ENCODE results near the gene SMC4.
A peak's percentile ranks its signal among the peaks of the same experiment; 100 is the strongest.

SMC4 gene

DNA sequence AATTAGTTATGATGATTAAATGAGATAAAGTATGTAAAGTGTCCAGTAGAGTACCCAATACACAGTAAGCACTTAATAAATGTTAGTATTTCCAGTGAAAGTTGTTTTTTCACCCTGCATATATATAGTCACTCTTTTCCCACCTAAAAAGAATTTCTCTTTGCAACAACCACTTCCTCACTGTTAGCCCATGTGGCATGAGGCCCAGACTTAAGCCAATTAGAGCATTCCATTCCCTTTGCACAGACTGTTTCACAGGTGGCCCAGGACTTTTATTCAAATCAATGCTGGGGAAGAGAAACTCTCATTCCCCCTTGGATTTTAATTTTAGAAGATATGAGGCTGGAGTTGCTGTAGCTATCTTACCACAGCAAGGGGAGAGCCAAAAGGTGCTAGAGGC lies 4.2 kb upstream of the SMC4 start:
- DNase-seq, result no peak

DNA sequence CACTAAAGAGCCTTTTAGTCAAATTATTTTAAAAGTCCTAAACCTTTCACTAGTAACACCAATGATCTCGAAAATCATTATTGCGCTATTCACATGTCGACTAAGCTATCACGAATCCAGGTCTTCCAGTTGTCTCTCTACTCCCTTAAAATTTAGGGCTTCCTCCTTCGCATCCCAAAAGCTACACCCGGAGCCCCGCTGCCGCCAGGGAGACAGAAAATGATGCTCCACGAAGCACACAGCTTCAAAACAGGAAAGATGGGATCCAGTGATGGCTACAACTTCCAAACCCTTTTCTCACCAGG lies 678 bp upstream of the SMC4 start:
- no peak for DNase-seq

DNA sequence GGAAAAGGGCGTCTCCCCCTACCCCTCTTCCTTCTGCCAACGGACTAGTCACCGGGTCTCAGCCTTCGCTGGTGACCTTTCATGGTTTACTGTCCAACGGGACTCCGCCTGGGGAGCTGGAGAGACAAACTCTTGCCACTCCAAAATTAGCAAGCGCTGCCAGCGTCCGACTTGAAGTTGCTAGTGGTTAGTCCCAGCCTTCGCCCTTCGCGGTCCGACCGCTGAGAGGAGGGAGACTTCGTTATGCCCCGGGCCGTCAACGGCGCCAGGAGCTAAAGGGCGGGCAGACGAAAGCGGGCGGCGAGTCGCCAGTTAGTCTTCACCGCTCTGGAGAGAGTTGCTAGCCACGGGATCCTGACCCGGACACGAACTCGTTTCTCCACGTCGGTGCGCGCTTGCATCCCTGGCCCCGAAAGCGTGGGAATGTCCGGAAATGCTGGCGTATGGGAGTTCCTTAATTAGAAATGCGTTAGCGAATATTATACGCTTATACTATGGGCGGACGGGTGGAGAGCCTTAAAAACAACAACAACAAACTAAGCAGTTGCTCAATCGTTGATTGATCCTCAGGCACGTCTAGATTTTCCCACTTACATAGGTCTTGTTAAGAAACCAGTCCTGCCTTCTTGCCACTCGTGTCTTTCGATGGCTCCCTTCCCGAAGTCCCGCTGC lies 716 bp downstream of the SMC4 start:
- DNase-seq, result peak; percentile 27 to 30

DNA sequence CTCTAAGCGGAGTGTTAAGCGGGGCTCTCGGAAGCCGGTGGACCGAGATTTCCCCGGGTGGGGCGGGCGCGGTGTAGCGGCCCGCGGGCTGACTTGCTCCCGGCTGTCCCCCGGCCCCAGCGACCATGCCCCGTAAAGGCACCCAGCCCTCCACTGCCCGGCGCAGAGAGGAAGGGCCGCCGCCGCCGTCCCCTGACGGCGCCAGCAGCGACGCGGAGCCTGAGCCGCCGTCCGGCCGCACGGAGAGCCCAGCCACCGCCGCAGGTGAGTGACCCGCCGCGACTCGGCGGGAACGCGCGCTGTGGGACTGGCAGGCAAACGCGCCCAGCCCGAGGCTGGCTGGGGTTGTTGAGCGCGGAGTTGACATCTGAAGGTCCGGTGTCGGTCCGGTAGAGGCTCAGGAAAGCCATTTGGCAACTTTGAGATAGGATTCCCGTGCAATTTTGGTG lies 1.3 kb downstream of the SMC4 start:
- peak; percentile 6 to 9 for DNase-seq

DNA sequence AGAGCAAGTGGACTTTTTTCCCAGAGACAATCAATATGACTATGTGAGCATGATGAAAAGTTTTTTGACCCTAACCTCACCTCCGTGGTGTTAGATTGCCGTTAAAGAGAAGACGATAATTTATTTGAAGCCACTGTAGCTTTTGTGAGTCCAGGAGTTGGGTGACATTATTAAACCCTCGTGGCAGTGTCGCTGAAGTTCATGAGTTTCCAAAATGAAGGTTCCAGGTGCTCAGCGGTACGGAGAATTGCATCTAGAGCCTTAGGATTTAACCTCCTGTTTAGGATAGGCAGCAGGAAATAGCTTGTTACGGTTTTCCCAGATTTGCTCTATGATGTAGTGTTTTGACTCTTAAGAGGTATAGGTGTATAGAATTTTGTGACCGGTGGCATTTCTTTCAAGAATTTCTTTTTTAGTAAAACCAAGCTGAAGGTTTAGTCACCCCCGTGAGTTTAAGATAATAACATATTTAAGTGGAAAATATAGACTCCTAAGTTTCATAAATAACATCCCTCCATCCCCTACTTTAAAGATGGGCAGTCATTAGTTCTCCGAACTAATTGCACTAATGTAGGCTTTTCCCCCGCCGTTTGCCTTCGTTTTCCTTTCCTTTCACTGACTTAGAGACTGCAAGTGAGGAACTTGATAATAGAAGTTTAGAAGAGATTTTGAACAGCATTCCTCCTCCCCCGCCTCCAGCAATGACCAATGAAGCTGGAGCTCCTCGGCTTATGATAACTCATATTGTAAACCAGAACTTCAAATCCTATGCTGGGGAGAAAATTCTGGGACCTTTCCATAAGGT lies 2.0 kb downstream of the SMC4 start:
- DNase-seq, result no peak

DNA sequence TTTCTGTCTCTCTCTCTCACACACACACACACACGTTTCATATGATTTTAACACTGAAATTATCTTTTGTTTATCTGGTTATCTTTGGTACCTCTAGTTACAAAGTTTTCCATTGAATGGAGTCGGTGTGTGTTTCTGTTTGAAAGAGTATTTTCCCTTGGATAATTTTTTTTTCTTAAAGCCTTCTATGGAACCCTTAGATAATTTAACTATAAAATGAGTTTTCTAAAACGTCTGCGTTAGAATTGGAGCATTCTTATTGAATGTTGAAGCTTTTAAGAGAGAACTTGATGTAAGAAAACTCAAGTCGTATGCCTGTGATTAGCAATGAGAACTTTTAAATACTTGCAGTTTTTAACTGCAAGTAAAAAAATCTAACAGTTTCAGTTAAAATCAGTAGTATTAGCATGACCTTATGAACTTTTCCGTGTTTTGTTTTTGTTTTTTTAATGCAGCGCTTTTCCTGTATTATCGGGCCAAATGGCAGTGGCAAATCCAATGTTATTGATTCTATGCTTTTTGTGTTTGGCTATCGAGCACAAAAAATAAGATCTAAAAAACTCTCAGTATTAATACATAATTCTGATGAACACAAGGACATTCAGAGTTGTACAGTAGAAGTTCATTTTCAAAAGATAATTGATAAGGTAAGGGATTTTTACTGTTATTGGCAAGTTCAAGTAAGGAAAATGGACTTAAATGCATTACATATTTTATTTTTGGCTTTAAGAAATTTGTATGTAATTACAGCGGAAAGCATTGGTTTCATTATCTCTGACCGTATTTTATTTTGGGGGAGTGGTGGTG lies 3.0 kb downstream of the SMC4 start:
- no peak for DNase-seq

DNA sequence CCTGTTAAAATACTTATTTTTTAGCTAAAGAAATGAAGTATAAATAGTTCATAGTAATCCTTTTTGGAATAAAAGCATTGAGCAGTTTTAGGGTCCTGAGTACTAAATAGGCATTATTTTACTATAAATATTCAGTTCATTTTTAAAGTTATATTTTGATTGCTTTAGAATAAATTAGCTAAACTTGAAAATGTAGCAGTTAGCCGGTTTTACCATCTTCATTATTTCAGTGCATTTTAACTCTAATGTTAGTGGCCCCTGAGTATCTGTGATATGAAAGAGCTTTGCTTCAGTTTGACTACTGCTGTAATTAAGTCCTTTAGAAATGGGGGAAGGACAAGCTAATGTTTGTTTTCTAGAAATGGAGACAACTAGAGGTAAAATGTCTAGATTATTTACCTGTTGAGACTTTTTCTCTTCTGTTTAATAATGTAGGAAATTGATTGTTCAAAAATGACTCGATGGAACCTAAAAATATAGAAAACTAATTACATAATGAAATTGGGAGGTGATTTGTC lies 3.6 kb downstream of the SMC4 start:
- DNase-seq, result no peak

DNA sequence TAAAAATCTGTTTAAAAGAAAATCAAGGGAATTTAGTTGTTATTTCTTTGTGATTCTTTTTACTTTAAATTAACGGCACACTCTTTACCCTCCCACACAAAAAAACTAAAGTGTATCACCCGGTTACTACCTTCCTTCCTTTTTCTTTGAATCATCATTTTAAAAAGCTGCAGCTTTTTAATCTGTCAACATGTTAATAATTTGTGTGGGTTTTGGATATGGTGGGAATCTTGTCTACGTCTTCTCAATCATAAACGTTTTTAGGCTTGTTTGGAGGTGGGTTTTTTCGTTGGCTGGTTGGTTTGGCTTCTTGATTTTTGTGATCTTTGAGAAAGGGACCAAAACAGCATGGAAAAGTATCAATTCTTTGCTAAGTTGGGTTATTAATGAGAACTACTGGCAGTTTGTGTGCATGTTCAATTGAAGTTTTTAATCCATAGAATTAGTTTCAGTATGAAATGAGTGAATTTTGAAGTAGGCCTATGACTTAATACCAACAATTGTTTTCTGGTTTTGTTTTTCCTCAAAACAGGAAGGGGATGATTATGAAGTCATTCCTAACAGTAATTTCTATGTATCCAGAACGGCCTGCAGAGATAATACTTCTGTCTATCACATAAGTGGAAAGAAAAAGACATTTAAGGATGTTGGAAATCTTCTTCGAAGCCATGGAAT lies 4.5 kb downstream of the SMC4 start:
- no peak for DNase-seq

DNA sequence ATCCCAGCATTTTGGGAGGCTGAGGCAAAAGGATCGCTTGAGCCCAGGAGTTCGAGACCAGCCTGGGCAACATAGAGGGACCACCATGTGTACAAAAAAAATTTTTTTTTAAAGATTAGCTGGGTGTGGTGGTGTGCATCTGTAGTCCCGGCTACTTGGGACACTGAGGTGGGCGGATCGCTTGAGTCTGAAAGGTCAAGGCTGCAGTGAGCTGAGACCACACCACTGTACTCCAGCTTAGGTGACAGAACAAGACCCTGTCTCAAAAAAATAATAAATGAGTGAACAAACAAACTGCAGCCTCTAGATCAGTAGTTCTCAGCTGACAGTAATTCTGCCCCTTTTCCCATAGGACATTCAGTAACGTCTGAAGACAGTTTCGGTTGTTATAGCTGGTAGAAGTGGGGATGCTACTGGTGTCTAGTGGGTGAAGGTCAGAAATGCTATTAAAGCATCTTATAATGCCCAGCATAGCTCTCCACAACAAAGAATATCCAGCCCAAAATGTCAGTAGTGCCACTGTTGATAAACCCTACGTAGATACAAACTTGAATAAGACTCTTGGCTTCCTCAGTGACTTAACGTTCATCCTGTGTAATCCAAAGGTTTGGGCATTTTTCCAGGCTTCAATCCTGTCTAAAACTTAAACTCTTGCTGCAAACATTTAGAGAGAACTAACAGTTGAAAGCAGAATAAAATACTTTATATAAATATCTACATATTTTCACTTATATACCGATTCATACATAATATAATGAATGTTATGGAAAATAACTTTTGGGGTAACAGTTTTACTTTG lies 10.6 kb downstream of the SMC4 start:
- DNase-seq, result no peak

DNA sequence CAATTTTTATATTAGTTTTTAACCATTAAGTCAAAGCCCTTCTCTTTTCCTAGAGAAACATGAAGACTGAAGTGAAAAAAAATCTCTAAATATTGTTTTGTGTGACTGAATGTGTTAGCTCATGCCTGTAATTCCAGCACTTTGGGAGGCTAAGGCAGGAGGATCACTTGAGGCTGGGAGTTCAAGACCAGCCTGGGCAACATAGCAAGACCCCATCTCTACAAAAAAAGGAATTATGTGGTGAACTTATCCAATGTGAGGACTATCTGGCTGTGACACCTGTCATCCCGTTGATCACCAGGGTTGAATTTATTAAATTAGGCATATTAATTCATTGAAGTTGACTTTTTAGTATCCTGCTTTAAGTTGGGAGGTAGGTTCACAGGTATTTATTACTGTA lies 13.0 kb downstream of the SMC4 start:
- no peak for DNase-seq

DNA sequence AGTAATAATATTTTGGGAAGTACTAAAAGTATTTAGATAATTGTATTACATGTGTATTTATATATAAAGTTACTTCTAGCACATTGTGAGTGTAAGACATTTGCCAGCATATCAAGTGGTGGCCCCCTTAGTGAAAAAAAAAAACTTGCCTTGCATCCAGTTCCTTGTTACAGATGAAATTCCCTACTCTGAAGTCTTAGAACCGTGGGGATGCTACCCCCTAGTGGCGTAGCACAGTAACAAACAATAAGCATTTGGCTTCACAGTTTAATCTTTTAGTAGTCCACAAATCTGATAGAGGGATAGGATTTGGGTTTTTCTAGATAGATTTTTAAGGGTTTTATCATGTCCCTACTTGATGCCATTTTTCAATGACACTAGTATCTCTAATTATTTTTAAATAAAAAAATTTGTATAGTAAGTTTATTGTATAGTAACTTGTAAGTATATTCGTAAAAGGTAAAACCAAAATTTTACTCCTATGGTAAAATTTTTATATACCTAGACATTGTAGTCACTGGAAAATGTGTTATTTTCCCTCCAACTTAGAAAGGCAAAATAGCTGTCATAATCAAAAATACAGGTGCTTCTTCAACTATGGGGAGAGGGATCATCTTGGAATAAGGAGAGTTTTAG lies 14.3 kb downstream of the SMC4 start:
- DNase-seq, result peak; percentile 49 to 58

DNA sequence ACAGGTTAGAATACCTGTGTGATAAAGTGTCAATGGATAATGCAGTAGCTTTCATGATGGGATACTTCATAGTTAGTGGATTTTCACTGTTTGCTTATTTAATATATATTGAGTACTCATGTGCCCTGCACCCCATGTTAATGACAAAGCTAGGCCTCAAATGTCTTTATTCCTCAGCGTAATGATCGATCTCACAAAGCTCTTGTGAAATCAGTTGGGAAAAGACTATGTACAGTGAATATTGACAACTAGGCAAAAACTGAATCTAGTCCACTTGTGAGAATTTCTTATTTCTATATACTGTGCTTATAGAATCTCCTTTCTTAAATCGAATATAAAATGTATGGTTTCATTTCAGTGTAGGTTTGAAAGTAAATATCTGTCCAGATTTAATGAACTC lies 17.9 kb downstream of the SMC4 start:
- DNase-seq, result no peak

DNA sequence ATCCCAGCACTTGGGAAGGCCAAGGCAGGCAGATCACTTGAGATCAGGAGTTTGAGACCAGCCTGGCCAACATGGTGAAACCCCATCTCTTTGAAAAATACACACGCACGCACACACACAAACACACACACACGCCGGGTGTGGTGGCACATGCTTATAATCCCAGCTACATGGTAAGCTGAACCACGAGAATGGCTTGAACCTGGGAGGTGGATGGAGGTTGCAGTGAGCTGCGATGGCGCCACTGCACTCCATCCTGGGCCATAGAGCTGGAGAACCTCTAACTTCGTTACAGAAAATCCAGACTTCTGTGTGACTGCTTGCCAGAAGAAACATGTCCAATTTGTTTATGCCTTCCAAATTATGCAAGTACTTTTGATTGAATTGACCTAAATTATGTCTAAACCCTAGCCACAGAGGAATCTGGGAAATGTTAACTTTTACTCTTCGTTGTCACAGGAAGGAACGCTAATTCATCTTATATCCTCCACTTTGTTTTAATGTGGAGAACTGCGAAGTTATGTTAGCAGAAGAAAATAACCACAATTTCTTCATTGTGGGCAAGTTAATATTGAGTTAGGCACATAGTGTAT lies 28.5 kb downstream of the SMC4 start:
- no peak for DNase-seq

DNA sequence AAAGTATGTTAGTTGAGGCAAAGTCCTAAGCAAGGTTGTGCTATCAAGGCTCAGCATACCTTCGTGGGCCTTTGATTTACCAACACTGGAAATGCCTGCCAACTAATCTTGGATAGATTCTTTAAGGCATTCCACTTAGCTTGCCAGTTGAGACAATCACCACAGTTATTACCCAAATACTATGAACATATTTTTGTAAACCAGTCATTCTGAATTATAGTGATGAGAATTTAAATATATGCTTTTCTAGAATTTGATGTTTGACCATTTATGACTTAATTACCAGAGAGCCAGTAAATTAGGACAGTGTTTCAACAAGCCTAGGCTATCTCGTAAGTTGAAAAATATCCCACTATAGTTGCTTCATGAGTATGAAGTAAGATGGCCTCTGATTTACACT lies 34.6 kb downstream of the SMC4 start:
- no peak for DNase-seq

DNA sequence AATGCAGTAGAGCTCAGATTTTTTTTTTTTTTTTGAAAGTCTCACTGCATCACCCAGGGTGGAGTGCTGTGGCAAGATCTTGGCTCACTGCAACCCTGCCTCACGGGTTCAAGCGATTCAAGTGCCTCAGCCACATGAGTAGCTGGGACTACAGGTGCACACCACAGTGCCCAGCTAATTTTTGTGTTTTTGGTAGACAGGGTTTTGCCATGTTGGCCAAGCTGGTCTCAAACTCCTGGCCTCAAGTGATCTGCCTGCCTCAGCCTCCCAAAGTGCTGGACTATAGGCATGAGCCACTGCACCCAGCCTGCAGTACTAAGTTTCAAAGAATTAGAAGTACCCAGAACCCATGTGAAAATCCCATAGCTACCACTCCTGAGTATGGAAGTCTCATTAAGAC lies 35.6 kb downstream of the SMC4 start:
- DNase-seq, result no peak

DNA sequence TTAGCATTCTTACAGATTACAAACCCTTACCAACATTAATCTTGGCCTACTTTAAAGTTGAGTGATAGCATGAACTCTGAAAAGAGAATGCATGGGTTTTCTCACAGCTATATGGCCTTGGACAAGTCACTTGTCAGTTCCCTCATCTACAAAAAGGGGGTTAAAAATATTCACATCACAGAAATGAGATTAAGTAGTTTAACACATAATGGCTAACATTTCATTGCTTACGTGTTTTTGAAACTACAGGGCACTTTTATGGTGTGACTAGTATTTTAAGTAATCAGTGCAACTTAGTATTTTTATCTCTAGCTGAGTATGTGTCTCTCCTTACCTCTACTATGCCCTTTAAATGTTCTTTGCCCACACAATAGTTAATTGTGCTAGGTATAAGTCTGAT lies 36.3 kb downstream of the SMC4 start:
- no peak for DNase-seq

DNA sequence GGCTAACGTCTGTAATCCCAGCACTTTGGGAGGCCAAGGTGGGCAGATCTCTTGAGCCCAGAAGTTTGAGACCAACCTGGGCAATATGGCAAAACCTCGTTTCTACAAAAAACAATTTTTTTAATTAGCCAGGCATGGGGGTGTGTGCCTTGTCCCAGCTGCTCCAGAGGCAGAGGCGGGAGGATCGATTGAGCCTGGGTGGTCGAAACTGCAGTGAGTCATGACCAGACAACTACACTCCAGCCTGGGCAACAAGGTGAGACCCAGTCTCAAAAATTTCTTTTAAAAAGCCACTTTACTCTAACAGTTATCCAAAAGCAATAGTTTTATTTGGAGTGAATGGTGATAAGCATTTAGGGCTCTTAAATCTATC lies 37.6 kb downstream of the SMC4 start:
- no peak for DNase-seq

DNA sequence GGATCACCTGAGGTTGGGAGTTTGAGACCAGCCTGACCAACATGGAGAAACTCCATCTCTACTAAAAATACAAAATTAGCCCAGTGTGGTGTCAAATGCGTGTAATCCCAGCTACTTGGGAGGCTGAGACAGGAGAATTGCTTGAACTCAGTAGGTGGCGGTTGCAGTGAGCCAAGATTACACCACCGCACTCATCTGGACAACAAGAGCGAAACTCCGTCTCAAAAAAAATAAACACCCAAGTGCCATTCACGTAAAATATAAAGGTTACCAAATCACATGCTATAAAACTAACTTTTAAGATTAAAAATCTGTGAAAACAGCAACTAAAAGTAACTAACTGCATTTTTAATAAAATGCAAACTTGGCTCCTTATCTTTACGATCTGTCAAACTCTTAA lies 41.2 kb downstream of the SMC4 start:
- no peak for DNase-seq

DNA sequence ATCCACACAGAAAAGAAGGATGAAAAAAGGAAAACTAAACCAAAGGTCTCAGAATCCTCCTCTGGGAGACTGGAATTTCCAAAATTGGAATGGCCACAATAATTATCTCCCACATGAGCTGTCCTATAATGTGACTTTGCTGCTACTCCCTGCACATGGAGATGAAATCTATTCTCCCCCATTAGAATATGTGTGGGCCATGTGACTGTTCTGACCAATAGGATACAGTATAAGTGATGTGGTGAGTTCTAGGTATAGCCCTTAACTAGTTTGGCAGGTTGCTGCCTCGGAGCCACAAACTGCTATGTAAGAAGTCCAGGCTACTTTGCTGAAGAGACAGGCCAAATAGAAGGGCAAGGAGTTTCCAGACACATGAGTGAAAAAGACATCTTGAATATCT lies 45.0 kb downstream of the SMC4 start:
- DNase-seq, result no peak

DNA sequence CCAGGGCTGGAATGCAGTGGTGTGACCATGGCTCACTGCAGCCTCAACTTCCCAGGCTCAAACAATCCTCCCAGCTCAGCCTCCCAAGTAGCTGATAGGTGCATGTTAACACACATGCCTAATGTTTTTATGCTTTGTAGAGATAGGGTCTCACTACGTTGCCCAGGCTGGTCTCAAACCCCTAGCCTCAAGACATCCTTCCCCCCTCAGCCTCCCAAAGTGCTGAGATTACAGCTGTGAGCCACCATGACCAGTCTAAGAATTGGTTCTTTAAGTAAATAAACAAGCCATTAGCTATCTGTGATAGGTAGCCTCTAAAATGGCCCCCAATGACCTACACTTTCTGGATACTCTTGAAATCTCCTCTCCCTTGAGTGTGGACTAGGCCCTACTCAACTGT lies 46.4 kb downstream of the SMC4 start:
- no peak for DNase-seq

DNA sequence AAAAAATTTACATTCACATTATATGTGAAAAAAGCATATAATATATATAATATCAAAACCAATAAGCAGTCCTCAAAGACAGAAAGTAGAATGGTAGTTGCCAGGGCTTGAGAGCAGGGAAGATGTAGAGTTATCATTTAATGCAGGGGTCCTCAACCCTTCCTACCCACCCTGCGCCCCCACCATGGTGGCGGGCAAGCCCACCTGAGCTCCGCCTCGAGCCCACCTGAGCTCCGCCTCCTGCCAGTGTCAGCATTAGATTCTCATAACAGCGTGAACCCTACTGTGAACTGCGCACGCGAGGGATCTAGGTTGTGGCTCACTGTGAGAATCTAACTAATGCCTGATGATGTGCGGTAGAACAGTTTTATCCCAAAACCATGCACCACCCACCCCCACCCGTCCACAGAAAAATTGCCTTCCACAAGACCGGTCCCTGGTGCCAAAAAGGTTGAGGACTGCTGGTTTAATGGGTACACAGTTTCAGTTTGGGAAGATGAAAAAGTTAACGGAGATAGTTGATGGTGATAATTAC lies 47.1 kb downstream of the SMC4 start:
- DNase-seq, result no peak

Measured in stimulated activated CD4-positive, alpha-beta T cell treated with anti-CD3 and anti-CD28 coated beads, Interleukin-2, amount 100 ng/mL, for 48 hours (primary cell).